Posterior cingulate gyrus (tissue), 11 donors: ENCODE data around the gene APLP1.
"Not testable (repeated sequence)": the region's sequence is repeated elsewhere in the genome, so short reads cannot be mapped to it uniquely, and the experiment has no call there.

Experiments used
- DNase-seq, 10 donors: peaks; one replicate each; pipeline versions ENCODE4 v3.0.0 to v3.0.0-alpha.2; 2020 to 2021; ENCODE audit warnings: mixed read lengths in 3 of 10
- intact Hi-C: fragments of 100-400 bp; cut with DNase I; formaldehyde crosslinking; loops from one replicate; pipeline ENCODE4 v1.15.1; 2023

Gene APLP1

GRCh38 chr19:35874392-35874930 is 6.1 kb downstream of the APLP1 start:
- intact Hi-C loops = no loop called here
- no peak for DNase-seq

- intact Hi-C loops = no loop called here
- DNase-seq = no peak
Observed at GRCh38 chr19:35879068-35879467, 10.7 kb downstream of the APLP1 start.

- peak; percentile 68 to 98 (median 82) for DNase-seq
- intact Hi-C loops = no loop called here
Observed at GRCh38 chr19:35879770-35880317, 11.5 kb downstream of the APLP1 start.

- intact Hi-C loops = loop anchor here (1.0 kb wide), 1 partner anchor 49 kb away; no protein-coding TSS in a partner anchor
- DNase-seq = no peak
Observed at GRCh38 chr19:35882114-35882832, 13.9 kb downstream of the APLP1 start.

GRCh38 chr19:35883882-35884281 is 15.5 kb downstream of the APLP1 start:
- intact Hi-C loops = no loop called here
- DNase-seq = no peak

- intact Hi-C loops = no loop called here
Observed at GRCh38 chr19:35885225-35885738, 16.9 kb downstream of the APLP1 start.

GRCh38 chr19:35885904-35886303 is 17.5 kb downstream of the APLP1 start:
- no peak for DNase-seq
- intact Hi-C loops = no loop called here

More at GRCh38 chr19:35885225-35885738, 16.9 kb downstream of the APLP1 start:
- no peak for DNase-seq

- DNase-seq = no peak
- intact Hi-C loops = no loop called here
Observed at GRCh38 chr19:35887197-35887596, 18.8 kb downstream of the APLP1 start.

- intact Hi-C loops = no loop called here
- DNase-seq = no peak
Observed at GRCh38 chr19:35888398-35888797, 20.0 kb downstream of the APLP1 start.

GRCh38 chr19:35889370-35890112 is 21.2 kb downstream of the APLP1 start:
- no peak for DNase-seq
- intact Hi-C loops = no loop called here

- intact Hi-C loops = no loop called here
- DNase-seq = no peak
Observed at GRCh38 chr19:35890113-35890650, 21.8 kb downstream of the APLP1 start.

- intact Hi-C loops, DNase-seq: not testable (repeated sequence)
Observed at GRCh38 chr19:35891819-35892218, 23.4 kb downstream of the APLP1 start.

GRCh38 chr19:35894342-35894741 is 26.0 kb downstream of the APLP1 start:
- intact Hi-C loops = no loop called here

GRCh38 chr19:35895911-35896642 is 27.7 kb downstream of the APLP1 start:
- DNase-seq = peak in 1 of 10 donors; percentile 67
- intact Hi-C loops = loop anchor here (5.0 kb wide), 1 partner anchor 36 kb away; no protein-coding TSS in a partner anchor

More at GRCh38 chr19:35894342-35894741, 26.0 kb downstream of the APLP1 start:
- peak in 1 of 10 donors; percentile 26 for DNase-seq

- peak in 1 of 10 donors; percentile 67 for DNase-seq
- intact Hi-C loops = loop anchor here (5.0 kb wide), 1 partner anchor 36 kb away; no protein-coding TSS in a partner anchor
Observed at GRCh38 chr19:35896643-35897040, 28.3 kb downstream of the APLP1 start.

GRCh38 chr19:35897706-35898451 is 29.5 kb downstream of the APLP1 start:
- intact Hi-C loops = loop anchor here (5.0 kb wide), 1 partner anchor 34 kb away; no protein-coding TSS in a partner anchor

GRCh38 chr19:35898499-35898809 is 30.1 kb downstream of the APLP1 start:
- intact Hi-C loops = loop anchor here (5.0 kb wide), 1 partner anchor 34 kb away; no protein-coding TSS in a partner anchor
- peak in 1 of 10 donors; percentile 80 for DNase-seq

More at GRCh38 chr19:35897706-35898451, 29.5 kb downstream of the APLP1 start:
- peak in 2 of 10 donors; percentile 68 to 73 for DNase-seq

GRCh38 chr19:35899547-35900214 is 31.3 kb downstream of the APLP1 start:
- intact Hi-C loops = loop anchor here (5.0 kb wide), 1 partner anchor 33 kb away; no protein-coding TSS in a partner anchor
- peak; percentile 57 to 97 (median 81) for DNase-seq
